Ovary (tissue), 9 donors: Measurements from ENCODE around the gene TUBB3. TPM values are rescaled to one million over a fixed set of nuclear protein-coding genes. Genes with fewer than 3 reads are reported as not detected.
A peak's percentile ranks its signal among the peaks of the same experiment; 100 is the strongest.

Experiments
- DNase-seq, 5 donors: peaks; one replicate each; pipeline ENCODE4 v3.0.0-alpha.2; 2019 to 2020
- H3K27ac ChIP-seq, 2 donors: fragments of 200-600 bp; one replicate each; pipeline versions ENCODE4 v1.5.1 to v1.8.0; 2019 to 2022
- H3K27me3 ChIP-seq: fragments of 200-600 bp; one replicate; pipeline ENCODE4 v1.8.0; 2022
- H3K36me3 ChIP-seq: fragments of 200-600 bp; sonication (generic); one replicate; pipeline ENCODE4 v1.5.1; 2019
- H3K4me1 ChIP-seq: one replicate; pipeline ENCODE4 v1.8.1; 2013; ENCODE audit warnings: mild to moderate bottlenecking, moderate library complexity; ENCODE audit not compliant: insufficient read depth
- H3K4me3 ChIP-seq: fragments of 200-600 bp; sonication (generic); one replicate; pipeline ENCODE4 v1.5.1; 2017
- H3K9me3 ChIP-seq, 2 donors: fragments of 200-600 bp in 1 of 2; sonication (generic) in 1 of 2; one replicate each; pipeline versions ENCODE4 v1.5.1 to v1.8.1; 2013 to 2019; ENCODE audit warnings: mild to moderate bottlenecking in 1 of 2, moderate library complexity in 1 of 2
- CTCF ChIP-seq, 3 donors: fragments of 450-650 bp in 2 of 3; fragments of 200-600 bp in 1 of 3; IDR thresholded peaks; one replicate each; pipeline versions ENCODE4 v1.5.1 to v1.8.0; 2016 to 2022; ENCODE audit warnings: antibody characterized with exemption in 3 of 3, mild to moderate bottlenecking in 1 of 3
- EP300 ChIP-seq: sonication (generic); formaldehyde crosslinking; IDR thresholded peaks from one replicate; pipeline ENCODE4 v1.6.1; 2017; ENCODE audit warnings: antibody characterized with exemption
- POLR2A ChIP-seq: fragments of 450-650 bp; IDR thresholded peaks from one replicate; pipeline ENCODE4 v1.6.1; 2017; ENCODE audit warnings: antibody characterized with exemption, mild to moderate bottlenecking, moderate library complexity
- WGBS, 3 donors: extraction: QIAGEN DNeasy Blood & Tissue Kit in 1 of 3; methylation state at CpG; one replicate each; pipeline versions ENCODE4 v1.1.5 to v1.1.7; 2013 to 2017; 5-methylcytosine and 5-hydroxymethylcytosine counted together
- intact Hi-C, 4 donors: fragments of 100-400 bp; cut with DNase I; formaldehyde crosslinking; loops; one replicate each; pipeline versions ENCODE4 v1.11.0 to v1.15.1; 2022 to 2023
- polyA plus RNA-seq, 2 donors: library from polyadenylated mRNA; stranded (reverse); fragments of 200-250 nt in 1 of 2; fragments of 350-450 nt in 1 of 2; fragmentation: Illumina TruSeq in 1 of 2; extraction: RNeasy Lipid Tissue Mini Kit (QIAGEN cat#74804) in 1 of 2; gene quantifications; one replicate each; pipeline ENCODE4 v1.2.3, GENCODE V29; 2013 to 2014
- total RNA-seq, 7 donors: library from RNA; depleted of rRNA in 2 of 7; stranded (reverse); fragments of >200 nt in 2 of 7; fragmentation: NEBNext Ultra II Directional in 3 of 7; extraction: Animal tissue kit (Norgen Biotek cat#: 25700) in 3 of 7; gene quantifications; one replicate each; pipeline versions ENCODE4 v1.1.0 to v1.2.4, GENCODE V29; 2016 to 2023
- donor health status: DM: no; HTN: no; CAD: no; lungs with moderate emphysema.
- donor health status: DM: no; HTN: no; CAD: no.
- donor health status: Bipolar disorder and iron deficiency.
- donor health status: DM: yes; HTN: yes; CAD: no.
- donor health status: DM: no; HTN: no; CAD: no.
- donor health status: DM: yes; HTN: yes; CAD: no.

TUBB3 gene
- total and polyA plus RNA-seq, 9 donors = 0.73 to 22.6 (median 2.5) TPM

GRCh38 chr16:89972244-89973234 lies 49.4 kb downstream of the TUBB3 start:
- peak overlapping the region; percentile 92 for H3K4me3 ChIP-seq
- H3K4me1 ChIP-seq = peaks cover 15% of the 10 kb centered on the region
- H3K36me3 ChIP-seq = no peaks in the 10 kb centered on the region
- TF ChIP-seq EP300 = no peak
- TF ChIP-seq POLR2A = peak; percentile 95
- peak in 2 of 3 donors; percentile 35 to 54 for TF ChIP-seq CTCF (IDR thresholded peaks at IDR 0.05)
- H3K9me3 ChIP-seq = no peaks in the 10 kb centered on the region
- DNase-seq = peak; percentile 89 to 95 (median 93)
- 0 to 1% (median 1%) methylated on average over 86 to 104 of the region's 104 CpGs for WGBS, 3 donors
- peak overlapping the region; percentile 86 to 91 for H3K27ac ChIP-seq
- intact Hi-C loops = no loop called here
- no peaks in the 10 kb centered on the region for H3K27me3 ChIP-seq

GRCh38 chr16:89973235-89973634 lies 50.1 kb downstream of the TUBB3 start:
- H3K36me3 ChIP-seq = no peaks in the 10 kb centered on the region
- H3K9me3 ChIP-seq = no peaks in the 10 kb centered on the region
- H3K4me1 ChIP-seq = peaks cover 15% of the 10 kb centered on the region
- no peak for TF ChIP-seq POLR2A
- TF ChIP-seq EP300 = no peak
- no peak for TF ChIP-seq CTCF (IDR thresholded peaks at IDR 0.05)
- WGBS, 3 donors = 8 to 12% (median 11%) methylated on average over 14 of the region's 14 CpGs
- DNase-seq = no peak
- intact Hi-C loops = no loop called here
- peak overlapping the region; percentile 92 for H3K4me3 ChIP-seq
- H3K27me3 ChIP-seq = no peaks in the 10 kb centered on the region
- peak overlapping the region in 1 of 2 donors; percentile 86 for H3K27ac ChIP-seq

GRCh38 chr16:89973654-89974335 lies 50.7 kb downstream of the TUBB3 start:
- no peak for TF ChIP-seq POLR2A
- TF ChIP-seq CTCF (IDR thresholded peaks at IDR 0.05) = no peak
- TF ChIP-seq EP300 = no peak
- Histone ChIP-seq H3K36me3 (no peaks in the 10 kb centered on the region), H3K4me3 (peak overlapping the region; percentile 92), H3K9me3 (no peaks in the 10 kb centered on the region), H3K27me3 (no peaks in the 10 kb centered on the region), H3K4me1 (peaks cover 15% of the 10 kb centered on the region), H3K27ac (no peak overlapping the region)
- 92 to 96% (median 95%) methylated on average over 13 of the region's 13 CpGs for WGBS, 3 donors
- no peak for DNase-seq
- intact Hi-C loops = no loop called here

GRCh38 chr16:89974870-89975269 lies 51.7 kb downstream of the TUBB3 start:
- intact Hi-C loops = no loop called here
- Histone ChIP-seq H3K9me3 (no peaks in the 10 kb centered on the region), H3K27ac (no peak overlapping the region), H3K36me3 (no peaks in the 10 kb centered on the region), H3K27me3 (no peaks in the 10 kb centered on the region), H3K4me3 (no peak overlapping the region), H3K4me1 (peaks cover 18% of the 10 kb centered on the region)
- 75 to 86% (median 77%) methylated on average over 2 of the region's 2 CpGs for WGBS, 3 donors
- TF ChIP-seq POLR2A (no peak), EP300 (no peak), CTCF (IDR thresholded peaks at IDR 0.05) (no peak)
- no peak for DNase-seq
